Stimulated activated effector memory CD8-positive, alpha-beta T cell treated with anti-CD3 and anti-CD28 coated beads, Interleukin-12 subunit alpha, Interleukin-12 subunit beta, amount 100 ng/mL, for 72 hours (primary cell): ENCODE results near the gene ZNF496.

Experiments
- ATAC-seq: fragments of 150-1000 bp; cut with Tn5 transposase; 2 replicates; pipeline ENCODE4 v1.10.0; 2021
- DNase-seq, 2 donors: peaks; one replicate each; pipeline ENCODE4 v3.0.0; 2021 to 2022; ENCODE audit warnings: low spot score in 2 of 2
- H3K27ac Mint-ChIP-seq: one replicate; pipeline ENCODE4 v1.8.0; 2022; ENCODE audit warnings: mild to moderate bottlenecking, mixed read lengths
- H3K36me3 Mint-ChIP-seq: one replicate; pipeline ENCODE4 v1.8.0; 2022; ENCODE audit warnings: mild to moderate bottlenecking, mixed read lengths
- H3K4me1 Mint-ChIP-seq: one replicate; pipeline ENCODE4 v1.8.0; 2022; ENCODE audit warnings: mixed read lengths
- H3K4me3 Mint-ChIP-seq: one replicate; pipeline ENCODE4 v1.8.0; 2022; ENCODE audit warnings: mild to moderate bottlenecking, mixed read lengths
- H3K9me3 Mint-ChIP-seq: one replicate; pipeline ENCODE4 v1.8.0; 2022; ENCODE audit warnings: mixed read lengths

ZNF496 gene

GRCh38 chr1:247338723-247339275 is 7.1 kb upstream of the ZNF496 start:
- DNase-seq, result no peak
- Mint-ChIP-seq H3K9me3 (no peaks in the 10 kb centered on the region), H3K36me3 (no peaks in the 10 kb centered on the region), H3K4me1 (peaks cover 31% of the 10 kb centered on the region), H3K27ac (peak overlapping the region; percentile 11), H3K4me3 (no peak overlapping the region)
- no peak for ATAC-seq

DNA sequence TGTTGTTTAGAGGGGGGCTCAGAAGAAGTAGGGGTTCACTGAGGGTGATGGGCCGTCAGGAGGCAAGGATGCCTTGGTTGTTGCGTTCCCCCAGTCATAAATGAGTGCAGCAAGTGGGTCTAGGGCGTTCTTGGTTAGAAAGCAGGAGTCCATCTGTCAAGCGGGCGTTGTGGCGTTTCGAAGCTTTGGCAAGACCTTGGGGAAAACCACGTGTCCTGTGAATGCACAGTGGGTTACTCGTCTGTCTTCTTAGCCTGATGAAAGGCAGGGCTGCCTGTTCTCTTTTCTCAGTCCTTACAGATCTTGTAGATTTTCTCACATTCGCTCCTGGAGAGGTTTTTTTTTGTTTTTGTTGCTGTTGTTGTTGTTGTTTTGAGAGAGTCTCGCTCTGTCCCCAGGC is 6.3 kb upstream of the ZNF496 start:
- no peak for ATAC-seq
- Mint-ChIP-seq H3K4me1 (peaks cover 28% of the 10 kb centered on the region), H3K27ac (no peak overlapping the region), H3K36me3 (no peaks in the 10 kb centered on the region), H3K9me3 (no peaks in the 10 kb centered on the region), H3K4me3 (no peak overlapping the region)
- no peak for DNase-seq

DNA sequence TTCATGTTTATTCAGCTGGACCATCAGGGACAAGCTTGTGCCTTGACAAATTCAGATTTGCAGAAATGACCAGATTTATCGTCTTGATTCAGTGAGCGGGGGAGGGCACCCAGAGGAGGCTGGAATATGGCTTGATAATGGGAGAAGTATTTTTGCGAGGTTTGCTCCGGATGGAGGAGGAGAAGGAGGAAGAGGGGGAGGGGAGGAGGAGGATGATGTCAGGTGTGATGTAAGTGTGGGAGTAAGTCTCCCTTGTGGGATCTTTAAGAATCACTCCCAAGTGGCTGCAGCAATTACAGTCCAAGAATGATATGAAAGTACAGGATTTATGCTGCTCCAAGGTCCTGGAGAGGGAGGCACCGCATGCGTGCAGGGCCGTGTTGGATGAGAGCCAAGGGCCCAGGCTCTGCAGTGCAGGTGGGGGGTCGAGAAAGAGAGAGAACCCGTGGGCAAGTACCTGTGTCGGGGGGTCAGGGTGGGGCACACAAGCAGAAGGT is 5.6 kb upstream of the ZNF496 start:
- Mint-ChIP-seq H3K4me3 (no peak overlapping the region), H3K9me3 (no peaks in the 10 kb centered on the region), H3K4me1 (peaks cover 27% of the 10 kb centered on the region), H3K36me3 (no peaks in the 10 kb centered on the region), H3K27ac (no peak overlapping the region)
- ATAC-seq (no peak), DNase-seq (no peak)

DNA sequence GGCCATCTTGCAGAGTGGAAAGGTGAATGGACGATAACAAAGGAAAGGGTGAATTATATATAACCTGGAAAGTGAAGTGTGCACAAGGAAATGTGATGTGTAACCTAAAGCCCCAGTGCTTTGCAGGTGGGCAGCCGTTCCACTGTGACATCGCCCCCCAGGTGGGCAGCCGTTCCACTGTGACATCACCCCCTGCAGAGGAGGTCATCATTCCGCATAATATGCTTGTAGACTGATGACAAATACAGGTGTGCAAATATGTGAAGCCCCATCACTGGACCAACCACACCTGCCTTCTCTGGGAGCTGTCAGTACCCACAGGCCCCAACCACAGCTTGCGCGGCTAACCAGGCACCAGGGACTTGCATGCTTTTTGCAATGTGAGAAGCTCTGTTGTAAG is 4.7 kb upstream of the ZNF496 start:
- H3K27ac Mint-ChIP-seq, result no peak overlapping the region
- ATAC-seq, result no peak
- DNase-seq, result no peak
- H3K4me1 Mint-ChIP-seq, result peaks cover 27% of the 10 kb centered on the region
- H3K9me3 Mint-ChIP-seq, result no peaks in the 10 kb centered on the region
- no peak overlapping the region for H3K4me3 Mint-ChIP-seq
- H3K36me3 Mint-ChIP-seq, result no peaks in the 10 kb centered on the region

- Mint-ChIP-seq H3K9me3 (no peaks in the 10 kb centered on the region), H3K4me1 (peaks cover 30% of the 10 kb centered on the region), H3K36me3 (no peaks in the 10 kb centered on the region), H3K27ac (no peak overlapping the region), H3K4me3 (no peak overlapping the region)
- ATAC-seq (no peak), DNase-seq (no peak)
Measured at GRCh38 chr1:247335882-247336281, 4.2 kb upstream of the ZNF496 start.

GRCh38 chr1:247334378-247335133 is 2.9 kb upstream of the ZNF496 start:
- no peak overlapping the region for H3K4me3 Mint-ChIP-seq
- no peak for ATAC-seq
- DNase-seq, result no peak
- H3K36me3 Mint-ChIP-seq, result no peaks in the 10 kb centered on the region
- H3K9me3 Mint-ChIP-seq, result no peaks in the 10 kb centered on the region
- peaks cover 41% of the 10 kb centered on the region for H3K4me1 Mint-ChIP-seq
- H3K27ac Mint-ChIP-seq, result peak overlapping the region; percentile 11

DNA sequence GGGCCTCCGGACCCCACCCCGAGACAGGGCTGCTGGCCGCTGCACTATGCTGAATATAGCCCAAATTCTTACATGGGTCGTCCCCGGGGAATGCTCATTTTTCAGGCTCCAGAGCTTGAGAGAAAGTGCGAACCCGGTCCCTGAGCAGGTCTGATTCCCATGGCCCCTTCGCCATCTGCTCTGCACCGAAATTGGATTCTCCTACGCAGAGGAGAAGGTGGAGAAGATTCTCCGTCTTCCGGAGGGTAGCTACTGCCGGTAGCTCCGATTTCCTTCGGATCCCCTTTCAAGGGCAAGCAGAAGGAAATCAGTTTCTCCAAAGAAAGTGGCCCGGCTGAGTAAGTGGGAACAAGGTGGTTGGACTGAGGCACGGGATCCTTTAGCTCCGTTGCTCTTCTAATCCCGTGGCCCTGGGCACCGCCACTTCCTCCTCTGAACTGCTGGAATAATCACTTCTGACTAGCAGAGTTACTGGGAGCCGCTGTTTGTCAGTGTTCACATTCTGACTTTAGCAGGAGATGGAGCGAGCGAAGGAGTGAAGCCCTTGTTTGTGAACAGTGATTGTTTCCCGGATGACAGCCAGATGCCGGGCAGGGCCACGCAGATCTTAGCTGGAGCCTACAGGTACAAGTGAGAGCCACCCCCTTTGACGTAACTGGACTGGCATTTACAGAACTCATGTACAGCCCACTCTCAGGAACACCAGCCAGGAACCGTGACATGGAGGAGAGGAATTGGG is 1.1 kb upstream of the ZNF496 start:
- DNase-seq (no peak), ATAC-seq (no peak)
- H3K4me3 Mint-ChIP-seq, result peak overlapping the region; percentile 85
- no peaks in the 10 kb centered on the region for H3K36me3 Mint-ChIP-seq
- H3K27ac Mint-ChIP-seq, result peak overlapping the region; percentile 50
- H3K9me3 Mint-ChIP-seq, result no peaks in the 10 kb centered on the region
- peaks cover 41% of the 10 kb centered on the region for H3K4me1 Mint-ChIP-seq

DNA sequence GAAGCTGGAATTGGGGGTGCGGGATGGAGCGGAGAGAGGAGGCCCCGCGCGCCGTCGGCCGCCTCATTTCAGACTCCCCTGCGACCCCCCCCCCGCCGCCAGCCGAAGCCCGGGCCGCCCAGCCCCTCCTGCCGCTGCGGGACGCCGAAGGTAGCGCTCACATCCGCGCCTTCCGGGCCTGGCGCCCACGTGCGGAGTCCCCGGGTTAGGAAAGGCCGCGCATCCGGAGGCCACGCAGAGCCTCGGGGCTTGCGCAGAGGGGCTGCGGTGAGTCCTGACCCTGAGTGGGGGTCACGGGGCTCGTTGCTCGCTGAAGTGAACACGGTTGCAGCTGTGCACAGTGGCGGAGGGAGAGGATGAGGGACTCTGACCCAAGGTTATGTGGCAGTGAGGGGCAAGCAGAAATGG is 552 bp upstream of the ZNF496 start:
- Mint-ChIP-seq H3K4me3 (peak overlapping the region; percentile 85), H3K9me3 (no peaks in the 10 kb centered on the region), H3K4me1 (peaks cover 37% of the 10 kb centered on the region), H3K36me3 (no peaks in the 10 kb centered on the region), H3K27ac (peak overlapping the region; percentile 50)
- ATAC-seq (peak; percentile 62), DNase-seq (peak; percentile 28 to 67)

DNA sequence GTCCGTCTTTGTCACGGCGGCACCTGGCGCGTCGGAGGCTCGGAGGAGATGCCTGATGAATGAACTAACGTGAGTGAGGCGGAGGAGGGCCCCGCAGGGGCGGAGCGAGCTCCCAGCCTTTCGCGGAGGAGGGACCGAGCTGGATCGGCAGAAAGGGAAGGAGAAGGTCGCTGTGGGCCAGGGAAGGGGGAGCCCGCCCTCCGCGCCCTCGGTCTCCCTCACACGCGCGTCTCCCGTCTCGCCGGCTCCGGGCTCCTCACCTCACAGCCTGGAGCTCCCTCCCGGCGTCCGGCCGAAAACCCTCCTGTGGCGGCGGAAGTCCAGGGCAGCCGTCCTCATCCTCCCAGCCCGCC is 519 bp downstream of the ZNF496 start:
- DNase-seq (peak; percentile 49 to 79), ATAC-seq (peak; percentile 81)
- no peaks in the 10 kb centered on the region for H3K9me3 Mint-ChIP-seq
- H3K36me3 Mint-ChIP-seq, result no peaks in the 10 kb centered on the region
- peaks cover 34% of the 10 kb centered on the region for H3K4me1 Mint-ChIP-seq
- peak overlapping the region; percentile 91 for H3K27ac Mint-ChIP-seq
- peak overlapping the region; percentile 85 for H3K4me3 Mint-ChIP-seq

DNA sequence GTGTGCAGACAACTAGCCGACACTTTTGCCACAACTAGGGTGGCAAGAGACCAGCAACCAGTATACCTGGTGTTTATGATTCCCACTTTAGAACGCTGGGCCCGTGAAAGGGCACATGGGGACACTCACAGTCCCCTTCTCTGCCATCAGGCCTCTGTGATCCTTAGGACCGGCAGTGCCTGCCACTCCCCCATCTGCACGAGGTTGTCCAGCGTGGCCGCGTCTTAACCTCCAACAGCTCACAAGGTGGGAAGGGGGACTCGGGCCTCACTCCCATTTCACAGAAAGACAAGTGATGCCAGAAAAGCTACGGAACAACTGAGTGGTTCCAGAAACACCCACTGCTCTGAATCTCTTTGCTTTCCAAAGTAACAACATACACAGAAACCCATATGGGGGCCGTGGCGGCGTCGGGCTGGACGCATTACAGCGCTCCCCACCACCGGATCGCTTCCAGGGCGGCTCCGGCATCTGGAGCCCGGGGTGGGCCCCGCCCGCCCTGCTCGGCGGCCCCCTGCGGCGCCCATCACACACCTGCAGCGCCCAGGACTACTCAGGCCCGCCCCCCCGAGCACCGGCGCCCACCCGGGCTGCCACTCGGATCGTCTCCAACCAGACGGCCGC is 1.0 kb downstream of the ZNF496 start:
- peaks cover 34% of the 10 kb centered on the region for H3K4me1 Mint-ChIP-seq
- peak overlapping the region; percentile 85 for H3K4me3 Mint-ChIP-seq
- DNase-seq (no peak), ATAC-seq (no peak)
- H3K27ac Mint-ChIP-seq, result peak overlapping the region; percentile 91
- no peaks in the 10 kb centered on the region for H3K9me3 Mint-ChIP-seq
- peaks cover under 1% of the 10 kb centered on the region for H3K36me3 Mint-ChIP-seq

DNA sequence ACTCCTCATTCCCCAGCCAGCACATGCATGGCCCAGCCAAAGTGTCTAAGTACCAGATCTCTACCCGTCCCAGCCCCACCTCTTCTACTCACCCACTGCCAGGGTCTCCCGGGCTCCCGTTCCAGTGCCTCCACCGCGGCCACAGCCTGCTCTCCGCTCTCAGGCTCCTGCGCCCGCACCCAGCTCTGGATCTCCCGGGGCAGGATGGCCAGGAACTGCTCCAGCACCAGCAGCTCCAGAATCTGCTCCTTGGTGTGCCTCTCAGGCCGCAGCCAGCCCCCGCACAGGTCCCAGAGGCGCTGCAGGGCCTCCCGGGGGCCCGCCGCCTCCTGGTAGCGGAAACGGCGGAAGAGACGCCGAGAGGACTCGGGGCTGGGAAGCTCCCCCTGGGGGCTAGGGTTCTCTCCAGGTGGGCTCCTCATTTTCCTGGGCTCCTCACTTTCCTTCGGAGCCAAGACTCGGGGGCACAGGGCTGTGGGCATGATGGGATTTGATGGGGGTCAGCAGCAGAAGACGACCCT is 2.5 kb downstream of the ZNF496 start:
- DNase-seq (no peak), ATAC-seq (no peak)
- Mint-ChIP-seq H3K9me3 (no peaks in the 10 kb centered on the region), H3K27ac (no peak overlapping the region), H3K4me3 (no peak overlapping the region), H3K4me1 (peaks cover 21% of the 10 kb centered on the region), H3K36me3 (peaks cover 15% of the 10 kb centered on the region)

DNA sequence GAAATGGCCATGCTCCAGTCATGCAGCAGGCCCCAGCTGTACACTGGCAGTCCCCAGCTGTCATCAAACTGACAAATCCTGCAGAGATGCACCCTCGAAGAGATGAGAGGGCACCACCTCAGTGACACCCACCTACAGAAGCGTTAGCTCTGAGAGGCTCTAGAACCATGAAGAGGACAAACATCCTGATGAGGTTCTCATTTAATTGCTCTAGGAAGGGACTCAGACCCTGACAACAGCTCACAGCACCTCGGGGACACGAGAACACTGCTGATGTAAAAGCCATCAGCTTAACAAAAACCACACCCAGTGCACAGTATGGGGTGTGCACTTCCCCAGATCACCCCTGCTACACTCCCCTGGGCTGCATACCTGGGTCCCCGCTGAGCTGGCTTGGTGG is 3.4 kb downstream of the ZNF496 start:
- no peaks in the 10 kb centered on the region for H3K9me3 Mint-ChIP-seq
- H3K4me1 Mint-ChIP-seq, result peaks cover 21% of the 10 kb centered on the region
- no peak overlapping the region for H3K27ac Mint-ChIP-seq
- no peak for ATAC-seq
- H3K4me3 Mint-ChIP-seq, result no peak overlapping the region
- DNase-seq, result no peak
- H3K36me3 Mint-ChIP-seq, result peaks cover 24% of the 10 kb centered on the region

GRCh38 chr1:247326411-247327130 is 5.1 kb downstream of the ZNF496 start:
- ATAC-seq, result no peak
- H3K4me3 Mint-ChIP-seq, result no peak overlapping the region
- H3K4me1 Mint-ChIP-seq, result peaks cover 14% of the 10 kb centered on the region

DNA sequence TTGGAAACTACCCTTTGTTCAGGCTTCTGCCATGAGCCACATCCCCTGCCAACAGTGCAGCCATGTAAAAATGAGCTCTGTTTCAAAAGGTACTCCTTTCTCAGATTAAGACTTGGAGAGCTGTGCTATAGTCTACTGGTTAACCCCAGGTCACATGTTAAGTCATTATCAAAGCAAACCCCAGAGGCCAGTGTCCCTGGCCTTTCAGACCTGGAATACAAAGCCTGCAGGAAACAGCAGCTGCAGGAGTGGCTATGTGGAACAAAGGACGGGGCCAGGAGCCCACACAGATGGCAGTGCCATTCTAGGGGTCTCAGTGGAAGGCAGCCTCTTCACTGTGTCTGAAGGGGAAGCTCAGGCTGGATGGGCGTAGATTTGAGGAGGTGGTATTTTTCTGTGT is 6.7 kb downstream of the ZNF496 start:
- peaks cover 52% of the 10 kb centered on the region for H3K36me3 Mint-ChIP-seq
- DNase-seq (no peak), ATAC-seq (no peak)
- H3K4me3 Mint-ChIP-seq, result no peak overlapping the region
- H3K27ac Mint-ChIP-seq, result no peak overlapping the region
- peaks cover 2% of the 10 kb centered on the region for H3K4me1 Mint-ChIP-seq
- H3K9me3 Mint-ChIP-seq, result no peaks in the 10 kb centered on the region

More at GRCh38 chr1:247326411-247327130, 5.1 kb downstream of the ZNF496 start:
- DNase-seq, result no peak
- H3K36me3 Mint-ChIP-seq, result peaks cover 38% of the 10 kb centered on the region
- H3K9me3 Mint-ChIP-seq, result no peaks in the 10 kb centered on the region
- no peak overlapping the region for H3K27ac Mint-ChIP-seq
